WTC11 (cell line): ENCODE results near the gene LOXL3. TPM values are rescaled to one million over a fixed set of nuclear protein-coding genes. Genes with fewer than 3 reads are reported as not detected.

Experiments used
- ATAC-seq: fragments of 200-7000 bp; cut with Tn5 transposase; 2 replicates; pipeline ENCODE4 v1.10.0; 2021; ENCODE audit warnings: mild to moderate bottlenecking, moderate library complexity
- CTCF ChIA-PET: fragments of 300-600 bp; sonication (Branson Sonifier 250); formaldehyde crosslinking; loops from one replicate; lab custom pipeline; 2021; ENCODE audit warnings: antibody characterized with exemption; lab: Charles Lee
- POLR2A ChIA-PET: fragments of 350-600 bp; sonication (Branson Sonifier 250); formaldehyde crosslinking; loops from one replicate; lab custom pipeline; 2021; ENCODE audit warnings: antibody characterized with exemption; lab: Charles Lee
- DNase-seq: peaks from one replicate; pipeline ENCODE4 v3.0.0; 2021; ENCODE audit warnings: low spot score
- H3K27ac Mint-ChIP-seq: 2 replicates; pipeline ENCODE4 v1.8.0; 2021; ENCODE audit warnings: mixed read lengths
- H3K27me3 Mint-ChIP-seq: 2 replicates; pipeline ENCODE4 v1.8.0; 2021; ENCODE audit warnings: low read depth, mild to moderate bottlenecking, moderate library complexity, mixed read lengths
- H3K36me3 Mint-ChIP-seq: 2 replicates; pipeline ENCODE4 v1.8.0; 2021; ENCODE audit warnings: mixed read lengths
- H3K4me1 Mint-ChIP-seq: 2 replicates; pipeline ENCODE4 v1.8.0; 2022; ENCODE audit warnings: mixed read lengths
- H3K4me3 Mint-ChIP-seq: 2 replicates; pipeline ENCODE4 v1.8.0; 2021; ENCODE audit warnings: mild to moderate bottlenecking, moderate library complexity, mixed read lengths
- H3K9me3 Mint-ChIP-seq: 2 replicates; pipeline ENCODE4 v1.8.0; 2021; ENCODE audit warnings: mixed read lengths
- E2F4 ChIP-seq: sonication (generic); formaldehyde crosslinking; IDR thresholded peaks from 2 replicates; pipeline ENCODE4 v1.8.1; 2022; ENCODE audit warnings: low read depth, mild to moderate bottlenecking, moderate library complexity, missing genetic modification reagents, borderline replicate concordance
- EMX1 ChIP-seq: fragments of 250-450 bp; sonication (Bioruptor Pico); IDR thresholded peaks from 2 replicates; pipeline ENCODE4 v1.8.0; 2021; ENCODE audit warnings: mild to moderate bottlenecking
- ESRRA ChIP-seq: sonication (generic); formaldehyde crosslinking; IDR thresholded peaks from 2 replicates; pipeline ENCODE4 v1.8.1; 2022; ENCODE audit warnings: mild to moderate bottlenecking, missing genetic modification reagents, borderline replicate concordance
- HMGA2 ChIP-seq: fragments of 250-450 bp; sonication (Bioruptor Pico); IDR thresholded peaks from 2 replicates; pipeline ENCODE4 v1.4.0; 2021; ENCODE audit warnings: mild to moderate bottlenecking, moderate library complexity
- NR2C2 ChIP-seq: sonication (generic); formaldehyde crosslinking; IDR thresholded peaks from 2 replicates; pipeline ENCODE4 v1.8.0; 2022; ENCODE audit warnings: mild to moderate bottlenecking, missing genetic modification reagents
- NR3C1 ChIP-seq: sonication (generic); formaldehyde crosslinking; conservative IDR thresholded peaks from 2 replicates; pipeline ENCODE4 v1.8.1; 2023; ENCODE audit warnings: low read depth, mild to moderate bottlenecking, missing genetic modification reagents
- PRDM15 ChIP-seq: sonication (generic); formaldehyde crosslinking; IDR thresholded peaks from 2 replicates; pipeline ENCODE4 v1.8.0; 2022; ENCODE audit warnings: missing genetic modification reagents
- SMAD3 ChIP-seq: sonication (generic); formaldehyde crosslinking; IDR thresholded peaks from 2 replicates; pipeline ENCODE4 v1.8.0; 2022; ENCODE audit warnings: missing genetic modification reagents, mild to moderate bottlenecking, borderline replicate concordance
- TCF7 ChIP-seq: sonication (generic); formaldehyde crosslinking; IDR thresholded peaks from 2 replicates; pipeline ENCODE4 v1.8.0; 2022; ENCODE audit warnings: mild to moderate bottlenecking, low read depth, missing genetic modification reagents, moderate library complexity
- ZNF263 ChIP-seq: sonication (generic); formaldehyde crosslinking; IDR thresholded peaks from 2 replicates; pipeline ENCODE4 v1.8.1; 2022; ENCODE audit warnings: low read depth, mild to moderate bottlenecking, moderate library complexity, missing genetic modification reagents
- ZNF396 ChIP-seq: fragments of 250-450 bp; sonication (Bioruptor Pico); IDR thresholded peaks from 2 replicates; pipeline ENCODE4 v1.8.0; 2021; ENCODE audit warnings: mild to moderate bottlenecking, moderate library complexity, borderline replicate concordance
- ZNF512 ChIP-seq: sonication (generic); formaldehyde crosslinking; IDR thresholded peaks from 2 replicates; pipeline ENCODE4 v1.8.1; 2022; ENCODE audit warnings: missing genetic modification reagents, borderline replicate concordance
- total RNA-seq: library from RNA; stranded (reverse); gene quantifications from 3 replicates; pipeline ENCODE4 v1.2.3, GENCODE V29; 2021
- TF ChIP-seq, protein P1 (sequence below): fragments of 250-450 bp; sonication (Bioruptor Pico); IDR thresholded peaks from 2 replicates; pipeline ENCODE4 v1.8.0; 2021; ENCODE audit warnings: mild to moderate bottlenecking
- TF ChIP-seq, protein P2 (sequence below): sonication (generic); formaldehyde crosslinking; IDR thresholded peaks from 2 replicates; pipeline ENCODE4 v1.8.1; 2022; ENCODE audit warnings: mild to moderate bottlenecking, missing genetic modification reagents, moderate library complexity, borderline replicate concordance

The LOXL3 gene
- total RNA-seq, 1 experiment from 2014 or later = 21.1 TPM

DNA sequence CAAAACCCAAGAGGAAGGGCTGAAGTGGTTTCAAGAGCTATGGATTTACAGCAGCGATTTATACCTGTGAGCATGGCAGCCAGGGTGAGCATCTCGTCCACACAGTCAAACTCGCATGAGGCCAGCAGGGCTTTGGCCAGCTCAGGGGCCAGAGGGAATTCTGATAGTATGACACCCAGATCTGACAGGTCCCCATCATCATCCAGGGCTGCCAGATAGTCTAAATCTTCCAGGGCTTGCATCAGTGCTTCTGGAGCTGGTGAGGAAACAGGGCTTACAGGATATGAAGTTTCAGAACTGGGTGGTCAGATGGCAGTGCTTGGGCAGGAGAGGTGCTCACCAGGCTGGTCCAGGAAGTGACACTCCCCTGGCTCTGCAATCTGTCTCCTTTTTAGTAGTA, 31.2 kb downstream of the LOXL3 start (continued):
- no peak for TF ChIP-seq PRDM15 (CRISPR knock-in tag)
- TF ChIP-seq, protein P1, sequence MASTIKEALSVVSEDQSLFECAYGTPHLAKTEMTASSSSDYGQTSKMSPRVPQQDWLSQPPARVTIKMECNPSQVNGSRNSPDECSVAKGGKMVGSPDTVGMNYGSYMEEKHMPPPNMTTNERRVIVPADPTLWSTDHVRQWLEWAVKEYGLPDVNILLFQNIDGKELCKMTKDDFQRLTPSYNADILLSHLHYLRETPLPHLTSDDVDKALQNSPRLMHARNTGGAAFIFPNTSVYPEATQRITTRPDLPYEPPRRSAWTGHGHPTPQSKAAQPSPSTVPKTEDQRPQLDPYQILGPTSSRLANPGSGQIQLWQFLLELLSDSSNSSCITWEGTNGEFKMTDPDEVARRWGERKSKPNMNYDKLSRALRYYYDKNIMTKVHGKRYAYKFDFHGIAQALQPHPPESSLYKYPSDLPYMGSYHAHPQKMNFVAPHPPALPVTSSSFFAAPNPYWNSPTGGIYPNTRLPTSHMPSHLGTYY (CRISPR knock-in tag) = no peak
- TF ChIP-seq ESRRA (CRISPR knock-in tag) = no peak
- TF ChIP-seq SMAD3 (CRISPR knock-in tag) = no peak
- no peak for TF ChIP-seq NR2C2 (CRISPR knock-in tag)

GRCh38 chr2:74516650-74517049, 37.1 kb downstream of the LOXL3 start:
- CTCF ChIA-PET = interaction anchor here (0.6 to 1.9 kb wide), 5 partner anchors 10 to 34 kb away, joined by 3 to 8 read pairs (median 4); partner anchors contain the start of genes AUP1, CCDC142, DQX1 and HTRA2

DNA sequence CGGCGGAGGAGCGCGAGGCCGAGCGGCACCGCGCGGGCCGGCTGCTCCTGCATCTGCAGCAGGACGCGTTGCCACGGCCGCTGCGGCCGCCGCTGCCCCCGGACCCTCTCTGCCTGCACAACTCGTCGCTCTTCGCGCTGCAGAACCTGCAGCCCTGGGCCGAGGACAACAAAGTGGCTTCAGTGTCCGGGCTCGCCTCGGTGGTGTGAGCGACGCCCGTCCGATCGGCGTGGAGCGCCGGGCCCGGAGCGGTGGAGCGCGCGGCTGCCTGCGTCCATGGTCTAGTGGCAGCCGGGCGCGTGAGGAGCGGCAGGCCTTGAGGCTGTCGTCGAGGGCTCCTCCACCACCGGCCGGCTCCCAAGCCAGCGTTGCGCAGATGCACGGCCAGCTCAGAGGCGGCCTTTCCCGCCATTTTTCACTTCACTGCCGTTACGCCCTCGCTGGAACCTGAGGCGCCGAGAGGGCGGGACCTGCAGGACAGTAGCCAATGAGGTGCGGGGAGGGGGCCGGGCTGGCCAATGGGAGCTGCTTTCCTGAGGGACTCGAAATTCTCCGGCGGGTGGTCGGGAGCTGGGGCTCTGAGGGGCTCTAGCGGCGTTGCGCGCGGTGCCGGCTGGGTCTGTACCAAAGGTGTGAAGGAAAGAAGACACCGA, 37.6 kb downstream of the LOXL3 start:
- ATAC-seq = peak; percentile 76
- Mint-ChIP-seq H3K4me3 (no peak overlapping the region), H3K27ac (no peak overlapping the region), H3K36me3 (peaks cover 9% of the 10 kb centered on the region), H3K27me3 (peaks cover 99% of the 10 kb centered on the region), H3K9me3 (peaks cover 8% of the 10 kb centered on the region), H3K4me1 (peaks cover 16% of the 10 kb centered on the region)
- ChIA-PET POLR2A (interaction anchor here (1.0 to 1.1 kb wide), 3 partner anchors 8 to 71 kb away, joined by 3 to 8 read pairs (median 4); no protein-coding TSS in a partner anchor), CTCF (interaction anchor here (0.6 to 1.9 kb wide), 7 partner anchors 9 to 56 kb away, joined by 3 to 8 read pairs (median 5); partner anchors contain the start of genes AUP1, CCDC142, DQX1 and HTRA2)
- peak; percentile 93 for DNase-seq
- TF ChIP-seq ZNF512 (CRISPR knock-in tag) = 0 out of 2 replicates have a peak, but pooled peaks have one; percentile 15
- no peak; the same call in 1 of the 2 replicates for TF ChIP-seq ZNF263
- TF ChIP-seq E2F4 (CRISPR knock-in tag) = peak; percentile 85
- TF ChIP-seq TCF7 (CRISPR knock-in tag) = peak; percentile 84; the same call in 1 of the 2 replicates
- TF ChIP-seq ZNF396 (CRISPR knock-in tag) = no peak
- TF ChIP-seq NR3C1 (CRISPR knock-in tag) = no peak
- no peak for TF ChIP-seq EMX1

More at GRCh38 chr2:74516650-74517049, 37.1 kb downstream of the LOXL3 start:
- Mint-ChIP-seq H3K4me3 (no peak overlapping the region), H3K4me1 (peaks cover 16% of the 10 kb centered on the region)
- POLR2A ChIA-PET = interaction anchor here (1.0 to 1.1 kb wide), 3 partner anchors 8 to 70 kb away, joined by 3 to 8 read pairs (median 4); no protein-coding TSS in a partner anchor
- no peak for DNase-seq
- TF ChIP-seq EMX1 (no peak), ZNF512 (CRISPR knock-in tag) (0 out of 2 replicates have a peak, but pooled peaks have one; percentile 12), HMGA2 (CRISPR knock-in tag) (no peak)
- TF ChIP-seq, protein P2, sequence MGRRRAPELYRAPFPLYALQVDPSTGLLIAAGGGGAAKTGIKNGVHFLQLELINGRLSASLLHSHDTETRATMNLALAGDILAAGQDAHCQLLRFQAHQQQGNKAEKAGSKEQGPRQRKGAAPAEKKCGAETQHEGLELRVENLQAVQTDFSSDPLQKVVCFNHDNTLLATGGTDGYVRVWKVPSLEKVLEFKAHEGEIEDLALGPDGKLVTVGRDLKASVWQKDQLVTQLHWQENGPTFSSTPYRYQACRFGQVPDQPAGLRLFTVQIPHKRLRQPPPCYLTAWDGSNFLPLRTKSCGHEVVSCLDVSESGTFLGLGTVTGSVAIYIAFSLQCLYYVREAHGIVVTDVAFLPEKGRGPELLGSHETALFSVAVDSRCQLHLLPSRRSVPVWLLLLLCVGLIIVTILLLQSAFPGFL (CRISPR knock-in tag) = no peak
- TF ChIP-seq, all 79 proteins: peak for 1
- Mint-ChIP-seq H3K9me3 (peaks cover 8% of the 10 kb centered on the region), H3K27ac (no peak overlapping the region), H3K36me3 (peaks cover 9% of the 10 kb centered on the region), H3K27me3 (peaks cover 98% of the 10 kb centered on the region)
- ATAC-seq = no peak
